ENCODE results near the gene PSTPIP2.
"Not testable (repeated sequence)": the region's sequence is repeated elsewhere in the genome, so short reads cannot be mapped to it uniquely, and the experiment has no call there.

PSTPIP2 gene

GRCh38 chr18:46068763-46069162, 3.3 kb downstream of the PSTPIP2 start:
- no peak for FAIRE-seq

- FAIRE-seq = no peak
Measured at GRCh38 chr18:46067438-46068007, 4.5 kb downstream of the PSTPIP2 start.

- FAIRE-seq = no peak
Measured at GRCh38 chr18:46062781-46063180, 9.3 kb downstream of the PSTPIP2 start.

GRCh38 chr18:46061796-46062195, 10.3 kb downstream of the PSTPIP2 start:
- no peak for FAIRE-seq

GRCh38 chr18:46061387-46061786, 10.7 kb downstream of the PSTPIP2 start:
- no peak for FAIRE-seq

GRCh38 chr18:46060359-46060841, 11.7 kb downstream of the PSTPIP2 start:
- no peak for FAIRE-seq

GRCh38 chr18:46055838-46056230, 16.2 kb downstream of the PSTPIP2 start:
- FAIRE-seq = no peak

GRCh38 chr18:46054956-46055837, 16.9 kb downstream of the PSTPIP2 start:
- FAIRE-seq = no peak

- no peak for FAIRE-seq
Measured at GRCh38 chr18:46053368-46054095, 18.5 kb downstream of the PSTPIP2 start.

- no peak for FAIRE-seq
Measured at GRCh38 chr18:46051731-46052461, 20.2 kb downstream of the PSTPIP2 start.

- FAIRE-seq = no peak
Measured at GRCh38 chr18:46050268-46050667, 21.8 kb downstream of the PSTPIP2 start.

GRCh38 chr18:46048641-46049040, 23.4 kb downstream of the PSTPIP2 start:
- no peak for FAIRE-seq

- not testable (repeated sequence) for FAIRE-seq
Measured at GRCh38 chr18:46047369-46047768, 24.7 kb downstream of the PSTPIP2 start.

- FAIRE-seq = no peak
Measured at GRCh38 chr18:46046688-46047087, 25.4 kb downstream of the PSTPIP2 start.

GRCh38 chr18:46046126-46046525, 25.9 kb downstream of the PSTPIP2 start:
- no peak for FAIRE-seq

GRCh38 chr18:46042571-46043123, 29.4 kb downstream of the PSTPIP2 start:
- no peak for FAIRE-seq

- no peak for FAIRE-seq
Measured at GRCh38 chr18:46040747-46041104, 31.3 kb downstream of the PSTPIP2 start.

GRCh38 chr18:46040033-46040746, 31.9 kb downstream of the PSTPIP2 start:
- no peak for FAIRE-seq

GRCh38 chr18:46037512-46038305, 34.4 kb downstream of the PSTPIP2 start:
- no peak for FAIRE-seq

- FAIRE-seq = peak; percentile 96
Measured at GRCh38 chr18:46035696-46036680, 36.1 kb downstream of the PSTPIP2 start.

All from G401.6 (cell line).